ENCODE results near the gene SHISAL2A.

SHISAL2A gene

DNA sequence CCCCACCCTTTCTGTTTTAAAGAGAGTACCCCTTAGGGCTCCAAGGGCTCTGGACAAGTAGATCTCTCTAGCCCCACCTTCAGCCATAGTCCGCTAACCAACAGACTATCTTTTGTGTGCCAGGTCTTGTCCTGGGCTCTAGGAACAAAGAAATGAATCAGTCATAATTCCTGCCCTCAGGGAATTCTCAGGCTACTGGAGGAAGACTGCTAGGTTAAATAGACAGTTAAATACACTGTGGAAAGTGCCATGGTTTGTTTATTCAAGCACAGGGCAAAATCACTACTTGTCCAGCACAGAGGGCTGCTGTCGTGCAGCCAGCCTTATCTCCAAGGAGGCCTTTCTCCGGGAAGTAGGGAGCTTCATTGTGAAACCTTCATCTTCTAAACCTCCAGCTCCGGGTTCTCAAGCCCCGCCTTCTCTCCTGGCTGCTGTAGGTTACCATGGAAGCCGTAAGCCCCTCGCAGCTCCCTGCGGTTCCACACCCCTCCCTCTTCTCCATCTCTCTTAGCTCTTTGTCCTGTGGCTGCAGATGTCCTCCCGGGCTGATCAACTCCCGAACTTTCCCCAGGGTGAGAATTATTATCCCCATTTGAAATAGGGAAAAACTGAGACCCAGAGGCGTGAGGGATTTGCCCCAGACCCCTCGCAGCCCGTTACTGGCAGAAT, 29.8 kb downstream of the SHISAL2A start:
- DNase-seq: peak; percentile 73

DNA sequence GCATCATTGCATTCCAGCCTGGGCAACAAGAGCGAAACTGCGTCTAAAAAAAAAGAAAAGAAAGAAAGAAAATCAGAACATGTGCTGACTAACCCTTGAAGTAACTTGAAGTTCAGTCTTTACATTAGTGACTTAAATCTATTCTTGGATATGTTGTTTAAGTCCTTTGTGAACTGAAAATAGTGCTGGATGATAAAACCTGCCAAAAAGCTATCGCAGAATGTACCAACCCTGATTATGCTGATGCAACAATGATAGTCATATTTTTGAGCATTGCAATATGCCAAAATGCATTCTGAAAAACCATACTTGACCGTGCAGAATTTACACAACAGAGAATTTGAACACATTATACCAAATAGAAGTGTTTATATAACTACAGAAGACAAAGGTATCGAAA, 30.7 kb downstream of the SHISAL2A start:
- DNase-seq: no peak

DNA sequence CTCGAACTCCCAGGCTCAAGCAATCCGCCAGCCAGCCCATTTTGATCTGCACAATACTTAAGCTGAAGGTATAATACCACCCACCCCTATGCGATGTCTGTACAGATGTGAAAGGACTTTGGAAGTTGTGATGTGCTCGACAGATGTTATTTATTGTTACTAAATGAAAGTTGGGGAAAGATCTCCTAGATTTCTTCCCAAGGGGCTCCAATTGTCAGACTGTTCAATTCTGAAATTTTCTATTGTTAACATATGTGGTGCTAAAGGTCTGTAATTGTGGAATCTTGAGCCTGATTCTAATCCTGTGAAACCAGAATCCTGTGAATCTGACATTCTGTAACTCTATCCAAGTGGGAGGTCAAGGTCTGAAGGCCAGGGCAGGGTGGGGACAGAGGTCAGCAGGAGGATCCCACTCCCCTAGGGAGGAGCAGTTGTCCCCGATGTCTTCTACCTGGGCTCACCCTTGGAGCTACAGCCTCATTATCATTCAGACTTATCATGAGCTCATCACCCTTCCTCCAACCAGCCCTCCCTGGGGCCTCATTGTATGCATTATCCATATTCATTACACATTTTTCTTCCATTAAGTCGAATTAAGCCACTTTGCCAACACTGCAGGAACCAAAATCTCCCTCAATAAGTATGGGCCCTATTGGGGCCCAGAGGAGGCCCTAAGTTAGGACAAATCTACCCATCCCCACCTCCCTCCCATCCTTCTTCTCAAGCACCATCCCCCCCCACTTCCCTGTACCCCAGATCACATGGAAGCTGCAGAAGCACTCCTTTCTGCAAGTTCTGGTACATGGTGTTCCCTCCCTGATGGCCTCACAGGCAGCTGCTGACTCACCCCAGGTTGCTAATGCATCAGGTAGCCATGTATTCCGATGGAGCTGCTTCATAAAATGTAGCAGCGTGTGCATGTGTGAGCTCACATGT, 32.3 kb downstream of the SHISAL2A start:
- DNase-seq: no peak

DNA sequence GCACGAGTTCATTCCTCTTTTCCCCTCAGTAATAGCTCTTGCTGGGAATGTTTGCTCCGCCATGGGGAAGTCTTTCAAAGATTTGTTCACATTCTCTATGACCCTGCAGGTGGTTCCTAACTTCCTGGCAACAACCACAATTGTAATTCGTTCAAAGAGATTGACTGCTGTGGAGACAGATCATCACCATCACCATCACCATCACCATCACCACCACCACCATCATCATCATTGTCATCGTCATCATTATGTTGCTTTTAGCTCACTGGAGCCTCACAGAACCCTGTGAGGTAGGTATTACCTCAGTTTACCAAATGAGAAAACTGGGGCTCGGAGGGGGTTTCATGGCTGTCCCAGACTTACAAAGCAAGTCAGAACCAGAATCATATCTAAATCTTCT, 34.3 kb downstream of the SHISAL2A start:
- DNase-seq: no peak

DNA sequence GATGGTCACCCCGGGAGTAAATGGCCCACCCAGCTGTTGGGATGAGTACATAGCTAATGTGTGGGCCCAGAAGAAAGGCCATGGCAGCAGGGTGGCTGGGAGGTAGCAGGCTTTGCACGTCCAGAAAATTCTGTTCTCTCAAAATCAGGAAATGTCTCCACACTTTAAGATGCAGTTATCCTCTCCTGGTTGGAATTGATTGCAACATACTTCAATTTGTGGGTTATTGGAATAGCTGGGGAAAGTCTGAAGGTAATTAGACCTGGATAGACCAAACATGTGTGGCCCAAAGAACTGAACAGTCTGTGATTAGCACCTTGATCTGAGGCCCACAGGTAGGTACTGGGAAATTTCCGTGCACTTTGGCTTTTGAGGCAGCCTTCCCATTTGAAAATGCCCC, 35.0 kb downstream of the SHISAL2A start:
- no peak for DNase-seq

DNA sequence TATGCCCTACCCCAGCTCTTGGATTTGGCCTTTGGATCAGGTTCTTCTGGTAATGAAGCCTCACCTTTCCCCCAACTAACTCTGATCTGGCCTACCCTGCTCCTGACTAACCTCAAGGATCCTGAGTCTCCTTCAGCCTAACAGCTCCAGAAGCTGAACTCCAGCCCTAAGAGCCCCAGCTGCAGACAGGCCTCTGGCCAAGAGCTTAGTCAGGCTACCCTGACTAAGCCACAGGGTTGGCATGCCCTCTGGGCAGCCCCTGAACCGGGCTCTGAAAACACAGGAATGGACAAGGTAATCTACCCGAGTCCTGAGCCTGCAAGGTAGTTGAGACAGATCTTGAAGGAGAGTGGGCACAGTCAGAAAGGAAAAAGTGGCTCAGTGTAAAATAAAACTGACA, 35.7 kb downstream of the SHISAL2A start:
- no peak for DNase-seq

DNA sequence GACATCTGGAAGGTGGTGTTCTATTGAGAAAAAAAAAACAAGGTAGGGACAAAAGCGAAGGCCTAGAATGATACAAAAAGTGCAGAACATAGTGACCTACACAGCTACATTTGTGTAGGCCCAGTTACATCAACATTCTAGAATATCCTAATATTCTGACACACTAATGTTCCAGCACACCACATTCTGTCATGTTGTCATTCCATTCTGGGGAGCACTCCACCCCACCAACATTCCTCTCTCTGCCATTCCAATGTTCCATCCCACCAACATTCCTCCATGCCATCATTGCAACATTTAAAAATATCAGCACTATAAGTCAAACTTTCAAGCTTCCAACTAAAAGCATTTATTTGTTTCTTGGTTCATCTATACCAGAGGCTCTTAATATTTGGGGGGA, 36.7 kb downstream of the SHISAL2A start:
- no peak for DNase-seq

DNA sequence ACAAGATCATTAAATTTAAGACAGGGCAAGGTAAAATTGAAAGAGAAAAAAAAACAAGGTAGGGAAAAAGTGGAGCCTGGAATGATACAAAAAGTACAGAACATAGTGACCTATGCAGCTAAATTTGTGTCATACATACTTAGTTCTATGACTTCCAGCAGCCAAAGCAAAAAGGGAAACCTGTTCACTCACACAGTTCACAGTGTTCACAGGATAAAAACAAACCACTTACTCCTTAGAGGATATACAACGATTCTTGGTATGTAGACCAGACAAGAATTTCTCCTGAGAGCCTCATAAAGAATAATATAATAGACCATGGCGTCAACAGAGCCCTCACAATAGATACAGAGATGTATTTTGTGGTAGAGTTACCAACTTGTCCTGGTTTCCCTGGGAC, 37.6 kb downstream of the SHISAL2A start:
- no peak for DNase-seq

DNA sequence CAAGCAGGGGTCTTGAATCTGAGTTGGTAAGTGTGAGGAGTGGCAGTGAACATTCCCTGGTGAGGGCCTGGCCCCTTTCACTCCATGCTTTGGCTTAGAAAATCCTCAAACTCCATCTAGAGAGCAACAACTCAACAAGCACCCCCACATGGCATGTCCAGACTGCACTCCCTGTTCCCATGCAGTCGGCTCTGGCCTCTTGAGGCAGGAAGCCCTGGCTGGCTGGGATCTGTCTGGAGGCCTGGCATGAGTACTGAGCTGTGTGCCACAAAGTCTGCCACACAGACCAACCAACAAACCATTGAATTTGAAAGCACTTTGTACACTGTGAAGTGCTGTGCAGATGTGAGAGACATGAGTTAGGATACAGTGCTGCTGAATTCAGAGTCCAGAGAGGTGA, 40.0 kb downstream of the SHISAL2A start:
- DNase-seq: no peak

DNA sequence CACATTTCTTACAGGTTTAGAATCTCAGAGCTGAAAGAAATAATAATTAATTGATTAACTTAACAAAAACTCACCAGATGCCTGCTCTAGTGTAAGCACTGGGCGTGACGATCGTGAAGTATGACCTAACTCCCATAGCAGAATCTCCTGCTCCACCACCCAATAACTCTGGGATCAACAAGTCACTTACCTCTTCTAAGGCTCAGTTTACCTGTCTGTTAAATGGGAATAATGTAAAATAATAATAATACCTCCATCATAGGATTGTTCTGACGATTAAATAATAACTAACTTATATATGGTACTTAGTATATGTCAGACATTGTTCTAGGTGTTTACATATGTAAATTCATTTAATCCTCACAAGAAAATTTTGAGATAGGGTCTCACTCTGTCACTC, 40.5 kb downstream of the SHISAL2A start:
- DNase-seq: no peak

DNA sequence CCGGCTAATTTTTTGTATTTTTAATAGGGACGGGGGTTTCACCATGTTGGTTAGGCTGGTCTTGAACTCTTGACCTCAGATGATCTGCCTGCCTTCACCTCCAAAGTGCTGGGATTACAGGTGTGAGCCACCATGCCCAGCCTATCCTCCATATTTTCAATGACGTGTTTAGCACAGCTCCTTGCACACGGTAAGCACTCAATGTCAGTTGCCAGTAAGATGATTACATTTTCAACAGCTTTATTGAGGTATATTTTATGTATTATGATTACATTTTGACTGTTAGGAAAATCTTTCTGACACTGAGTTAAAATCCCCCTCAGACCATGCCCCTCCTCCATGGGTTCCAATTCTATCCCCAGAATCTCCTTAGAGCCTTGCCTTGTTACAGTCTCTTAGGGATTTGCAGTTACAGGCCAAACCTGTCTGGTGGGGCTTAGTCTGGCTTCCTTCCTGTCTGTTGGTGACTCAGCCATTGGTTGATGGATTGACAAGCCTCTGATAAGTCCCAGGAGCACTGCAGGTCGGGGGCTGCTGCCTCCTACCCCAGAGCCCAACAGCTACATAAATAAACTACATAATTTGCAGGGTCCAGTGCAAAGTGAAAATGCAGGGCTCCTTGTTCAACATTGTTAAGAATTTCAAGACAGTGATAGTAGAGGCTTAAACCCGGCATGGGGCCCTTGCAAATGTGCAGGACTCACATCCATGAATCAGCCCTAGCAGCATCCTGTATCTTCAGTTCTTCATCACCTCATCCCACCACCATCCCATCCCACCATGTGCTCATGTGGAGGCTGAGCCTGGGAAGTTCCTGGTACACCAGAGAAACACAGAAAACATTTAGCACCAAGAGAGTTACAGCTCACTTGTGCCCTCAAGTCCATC, 41.8 kb downstream of the SHISAL2A start:
- no peak for DNase-seq

DNA sequence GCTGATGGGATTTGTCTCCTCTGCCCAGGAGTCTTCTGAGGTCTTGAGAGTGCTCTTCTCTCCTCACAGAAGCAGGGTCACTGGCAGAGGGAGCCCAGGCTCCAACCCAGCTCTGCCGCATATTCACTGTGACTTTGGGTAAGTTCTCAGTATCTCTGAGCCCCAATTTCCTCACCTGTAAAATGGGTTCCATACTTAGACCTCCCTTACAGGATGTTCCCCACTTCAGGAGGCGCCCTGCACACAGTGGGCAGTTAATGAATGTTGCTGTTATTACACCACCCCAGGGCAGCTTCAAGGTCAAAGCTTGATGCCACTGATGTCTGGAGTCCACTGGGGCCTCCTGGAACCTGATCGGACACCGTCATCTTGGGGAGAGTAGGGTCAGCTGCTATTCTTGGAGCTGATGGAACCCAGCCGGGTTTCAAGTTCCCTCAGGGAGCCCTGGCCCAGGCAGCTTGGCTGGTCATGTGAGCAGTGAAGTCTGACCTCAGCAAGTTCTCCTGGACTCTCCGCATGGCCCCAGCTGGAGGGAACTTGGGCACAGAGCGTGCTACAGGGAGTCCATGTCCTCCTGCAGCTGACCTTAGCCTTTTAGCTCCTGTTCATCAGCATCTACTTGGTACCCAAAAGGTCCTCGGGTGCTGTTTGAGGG, 43.4 kb downstream of the SHISAL2A start:
- DNase-seq: no peak

DNA sequence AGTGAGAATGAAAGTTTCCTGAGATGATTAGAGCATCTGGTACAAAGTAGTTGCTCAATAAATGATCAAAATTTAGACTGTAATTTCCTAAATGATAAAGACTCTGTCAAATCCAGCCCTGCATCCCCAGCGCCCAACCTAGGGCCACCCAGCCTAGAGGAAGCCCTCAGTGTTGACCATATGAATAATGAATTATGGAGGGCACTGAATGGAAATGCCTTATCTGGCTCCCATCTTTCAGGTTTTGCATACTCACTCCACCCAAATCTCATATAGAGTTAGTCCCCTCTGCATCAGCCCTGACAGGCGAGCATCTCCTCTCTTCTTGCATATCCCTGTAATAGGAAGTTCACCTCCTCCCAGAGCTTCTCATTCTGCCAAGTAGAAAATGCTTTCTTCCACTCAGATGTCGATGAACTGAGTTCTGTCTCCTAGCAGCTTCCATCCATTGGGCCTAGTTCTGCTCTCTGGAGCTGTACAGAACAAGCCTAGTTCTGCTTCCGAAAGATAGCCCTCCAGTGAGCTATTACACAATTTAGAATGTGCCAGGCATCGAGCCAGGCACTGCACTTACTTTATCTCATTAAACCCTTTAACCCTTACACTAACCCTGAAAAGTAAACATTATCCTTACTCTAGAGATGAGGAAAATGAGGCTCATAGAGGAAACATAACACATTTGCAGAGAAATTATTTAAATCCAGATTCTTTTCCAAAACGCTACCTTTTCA, 44.3 kb downstream of the SHISAL2A start:
- no peak for DNase-seq

DNA sequence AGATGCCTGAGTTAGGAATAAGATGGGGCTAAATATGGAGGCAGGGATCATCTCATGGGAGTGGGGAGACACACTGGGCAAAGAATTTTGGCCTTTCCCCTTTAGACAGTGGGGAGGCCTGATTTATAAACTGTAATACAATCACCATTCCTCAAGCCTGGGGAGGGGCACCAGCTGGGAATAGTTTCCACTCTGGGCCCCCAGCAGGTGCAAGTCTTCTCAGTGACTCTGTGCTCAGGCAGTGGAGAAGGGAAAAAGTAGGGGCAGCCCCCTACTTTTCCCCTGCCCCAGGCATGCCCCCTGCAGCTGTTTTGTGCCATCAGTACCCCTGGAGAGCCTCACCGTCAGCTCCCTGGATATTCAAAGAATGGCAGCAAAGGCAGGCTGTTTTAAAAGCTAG, 46.1 kb downstream of the SHISAL2A start:
- DNase-seq: no peak

DNA sequence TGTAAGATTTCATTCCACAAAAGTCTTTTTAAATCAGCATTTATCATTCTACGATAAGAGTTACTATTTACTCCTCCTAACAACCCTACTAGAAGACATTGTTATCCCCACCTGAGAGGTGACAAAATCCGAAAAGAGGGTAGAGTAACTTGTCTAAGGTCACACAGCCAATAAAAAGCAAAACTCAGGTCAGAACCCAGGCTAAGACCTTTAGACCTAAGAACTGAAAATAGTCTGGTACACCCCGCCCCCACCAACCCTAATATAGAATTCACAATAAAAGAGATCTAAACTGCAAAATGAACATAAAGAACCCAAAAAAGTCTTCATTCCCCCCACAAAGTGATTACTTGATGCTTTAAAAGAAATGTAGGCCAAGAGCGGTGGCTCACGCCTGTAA, 46.5 kb downstream of the SHISAL2A start:
- no peak for DNase-seq

DNA sequence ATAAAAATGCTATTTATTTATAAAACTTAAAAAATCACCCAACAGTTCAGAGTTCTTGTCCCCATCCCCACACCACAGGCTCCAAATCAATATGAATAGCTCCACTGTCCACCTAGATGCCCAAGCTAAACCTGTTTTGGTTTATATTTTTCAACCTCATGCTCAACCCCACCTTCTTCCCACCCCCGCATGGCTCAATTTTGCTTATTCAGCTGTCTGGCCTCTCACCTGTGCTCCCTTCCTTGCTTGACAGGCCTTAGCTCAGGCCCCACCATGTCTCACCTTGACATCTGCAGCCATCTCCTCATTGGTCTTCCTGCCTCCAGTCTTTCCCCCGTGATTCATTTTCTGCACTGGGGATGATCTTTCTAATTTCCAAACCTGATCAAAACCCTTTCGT, 47.4 kb downstream of the SHISAL2A start:
- DNase-seq: no peak

DNA sequence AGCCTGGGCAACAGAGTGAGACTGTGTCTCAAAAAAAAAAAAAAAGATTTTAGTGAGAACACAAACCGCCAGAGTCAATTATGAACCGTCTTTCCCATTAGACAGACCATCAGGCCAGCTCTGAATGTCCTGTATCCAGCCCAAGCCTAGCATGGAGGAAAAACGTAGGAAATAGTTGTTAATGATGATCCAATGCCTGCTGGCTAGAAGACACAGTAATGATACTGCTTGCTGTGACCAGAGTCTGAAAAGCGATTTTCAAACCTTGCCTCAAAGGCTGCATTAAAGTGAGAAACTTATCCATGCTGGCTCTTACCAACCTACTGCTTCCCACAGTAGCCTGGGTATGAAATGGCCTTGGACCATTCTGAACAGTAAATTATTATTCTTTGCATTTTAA, 48.2 kb downstream of the SHISAL2A start:
- no peak for DNase-seq

DNA sequence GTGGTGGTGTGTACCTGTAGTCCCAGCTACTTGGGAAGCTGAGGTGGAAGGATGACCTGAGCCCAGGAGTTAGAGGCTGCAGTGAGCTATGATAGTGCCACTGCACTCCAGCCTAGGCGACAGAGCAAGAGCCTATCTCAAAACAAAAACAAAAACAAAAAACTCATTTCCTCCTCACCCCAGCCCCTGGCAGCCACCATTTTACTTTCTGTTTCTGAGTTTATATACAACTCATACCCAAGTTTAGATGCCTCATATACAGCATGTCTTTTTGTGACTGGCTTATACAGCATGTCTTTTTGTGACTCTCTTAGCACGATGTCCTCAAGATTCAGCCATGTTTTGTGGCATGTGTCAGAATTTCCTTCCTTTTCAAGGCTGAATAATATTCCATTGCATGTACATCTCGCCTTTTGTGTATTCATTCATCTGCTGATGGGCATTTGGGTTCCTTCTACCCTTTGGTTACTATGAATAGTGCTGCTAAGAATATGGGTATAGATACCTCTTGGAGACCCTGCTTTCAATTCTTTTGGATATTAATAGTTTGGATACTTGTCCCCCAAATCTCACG, 50.5 kb downstream of the SHISAL2A start:
- DNase-seq: no peak

DNA sequence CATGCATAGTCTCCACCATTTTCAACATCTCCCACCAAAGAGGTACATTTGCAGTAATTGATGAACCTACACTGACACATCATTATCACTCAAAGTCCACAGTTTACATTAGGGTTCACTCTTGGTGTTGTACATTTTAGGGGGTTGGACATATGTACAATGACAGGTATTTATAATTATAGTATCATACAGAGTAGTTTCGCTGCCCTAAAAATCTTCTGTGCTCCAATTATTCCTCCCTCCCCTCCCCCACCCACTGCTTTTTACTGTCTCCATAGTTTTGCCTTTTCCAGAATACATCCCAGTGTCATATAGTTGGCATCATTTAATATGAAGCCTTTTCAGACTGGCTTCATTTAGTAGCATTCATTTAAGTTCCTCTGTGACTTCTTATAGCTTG, 51.6 kb downstream of the SHISAL2A start:
- no peak for DNase-seq

DNA sequence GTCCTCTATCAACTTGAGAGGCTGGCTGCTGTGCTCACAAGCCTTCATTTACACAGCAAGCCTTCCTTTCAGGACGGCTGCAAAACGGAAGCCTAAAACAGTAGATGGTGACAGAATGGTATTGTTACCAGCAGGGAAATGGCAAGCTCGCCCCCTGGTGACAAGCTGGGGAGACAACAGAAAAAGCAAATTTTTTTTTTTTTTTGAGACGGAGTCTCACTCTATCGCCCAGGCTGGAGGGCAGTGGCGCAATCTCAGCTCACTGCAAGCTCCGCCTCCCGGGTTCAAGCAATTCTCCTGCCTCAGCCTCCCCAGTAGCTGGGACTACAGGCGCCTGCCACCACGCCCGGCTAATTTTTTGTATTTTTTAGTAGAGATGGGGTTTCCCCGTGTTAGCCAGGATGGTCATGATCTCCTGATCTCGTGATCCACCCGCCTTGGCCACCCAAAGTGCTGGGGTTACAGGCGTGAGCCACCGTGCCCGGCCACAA, 53.3 kb downstream of the SHISAL2A start:
- peak; percentile 50 for DNase-seq

DNA sequence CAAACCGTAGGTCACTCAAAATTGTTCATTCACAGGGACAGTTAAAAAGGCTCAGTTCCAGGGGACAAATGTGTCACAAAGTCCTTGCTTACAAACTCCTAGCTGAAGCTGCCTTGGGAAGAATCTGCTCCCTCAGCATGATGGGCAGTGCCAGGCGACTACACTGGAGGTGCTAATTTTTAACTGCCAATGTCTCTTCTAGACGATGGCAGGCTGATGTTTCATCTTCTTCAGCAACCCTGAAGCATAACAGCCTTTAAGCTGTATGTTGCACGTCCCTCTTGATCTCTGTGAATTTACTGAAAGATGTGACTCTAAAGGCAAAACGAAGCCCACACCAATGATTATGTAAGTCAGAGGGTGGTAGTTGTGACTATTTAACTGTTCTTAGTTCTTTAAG, 53.9 kb downstream of the SHISAL2A start:
- no peak for DNase-seq

DNA sequence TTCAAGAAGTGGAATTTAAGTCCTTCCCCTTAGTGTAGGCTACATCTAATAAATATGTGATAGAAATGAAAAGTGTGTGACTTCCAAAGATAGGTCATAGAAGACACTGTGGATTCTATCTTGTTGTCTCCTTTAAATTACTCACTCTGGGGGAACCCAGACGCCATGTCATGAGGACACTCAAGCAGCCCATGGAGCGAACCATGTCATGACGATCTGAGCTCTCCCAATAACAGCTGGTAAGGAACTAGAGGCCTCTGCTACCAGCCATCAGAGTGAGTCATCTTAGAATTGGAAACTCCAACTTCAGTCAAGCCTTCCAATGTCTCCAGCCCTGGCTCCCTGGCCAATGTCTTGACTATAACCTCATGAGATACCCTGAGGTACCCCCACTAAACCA, 58.9 kb downstream of the SHISAL2A start:
- DNase-seq: no peak

Measured in DMS79 treated with DMSO at 0.1 percent for 48 hours (cell line).